HEK293 (cell line): Measurements from ENCODE around the gene CBFB.

Experiments
- CTCF ChIA-PET: fragments of 350-600 bp; formaldehyde crosslinking; extraction: SDS; loops from one replicate; lab custom pipeline; 2021; ENCODE audit warnings: antibody characterized with exemption; lab: Yijun Ruan, JAX
- POLR2A ChIA-PET: fragments of 300-600 bp; formaldehyde crosslinking; extraction: SDS; loops from one replicate; lab custom pipeline; 2020; ENCODE audit warnings: antibody characterized with exemption, inconsistent platforms; lab: Yijun Ruan, JAX
- H3K27ac ChIP-seq: fragments of 200-500 bp; sonication (Bioruptor generic); 2 replicates; pipeline ENCODE4 v1.5.1; 2014; ENCODE audit warnings: low read depth, low read length, control low read depth, inconsistent platforms; ENCODE audit errors: extremely low read depth
- H3K36me3 ChIP-seq, 2 experiments: fragments of 200-500 bp in 1 of 2; sonication (Bioruptor generic) in 1 of 2; 1 replicate in 1 of 2; 2 replicates in 1 of 2; pipeline ENCODE4 v1.5.1; 2014 to 2017; ENCODE audit warnings: inconsistent platforms in 2 of 2, low read length in 2 of 2; ENCODE audit not compliant: control insufficient read depth in 2 of 2, insufficient read depth in 1 of 2
- H3K4me1 ChIP-seq: fragments of 200-500 bp; sonication (Bioruptor generic); 2 replicates; pipeline ENCODE4 v1.5.1; 2014; ENCODE audit warnings: mild to moderate bottlenecking, low read length, inconsistent platforms; ENCODE audit not compliant: control insufficient read depth, insufficient read depth
- H3K4me3 ChIP-seq: 2 replicates; pipeline ENCODE4 v1.5.1; 2011; ENCODE audit warnings: low read depth, mild to moderate bottlenecking, control low read depth, low read length, moderate library complexity
- H3K9me3 ChIP-seq: fragments of 200-500 bp; sonication (Bioruptor generic); 2 replicates; pipeline ENCODE4 v1.5.1; 2014; ENCODE audit warnings: low read depth, low read length, inconsistent platforms; ENCODE audit not compliant: control insufficient read depth, insufficient read depth
- REPIN1 ChIP-seq: fragments of 450-650 bp; formaldehyde crosslinking; IDR thresholded peaks from 2 replicates; pipeline ENCODE4 v1.5.1; 2017; ENCODE audit warnings: missing biosample characterization, missing genetic modification characterization, low read depth
- SALL2 ChIP-seq: fragments of 450-650 bp; formaldehyde crosslinking; IDR thresholded peaks from 2 replicates; pipeline ENCODE4 v1.5.0; 2017; ENCODE audit warnings: missing biosample characterization, mild to moderate bottlenecking, missing genetic modification characterization, borderline replicate concordance
- ZNF138 ChIP-seq: fragments of 450-650 bp; formaldehyde crosslinking; IDR thresholded peaks from 2 replicates; pipeline ENCODE4 v1.5.1; 2016; ENCODE audit warnings: missing biosample characterization, missing genetic modification characterization, borderline replicate concordance
- ZNF184 ChIP-seq: fragments of 450-650 bp; IDR thresholded peaks from 2 replicates; pipeline ENCODE4 v1.5.1; 2018; ENCODE audit warnings: missing biosample characterization, mild to moderate bottlenecking, missing genetic modification characterization
- ZNF311 ChIP-seq: fragments of 450-650 bp; formaldehyde crosslinking; IDR thresholded peaks from 2 replicates; pipeline ENCODE4 v1.5.1; 2017; ENCODE audit warnings: missing biosample characterization, missing genetic modification characterization, borderline replicate concordance
- ZNF544 ChIP-seq: fragments of 450-650 bp; formaldehyde crosslinking; IDR thresholded peaks from 2 replicates; pipeline ENCODE4 v1.5.0; 2017; ENCODE audit warnings: missing biosample characterization, missing genetic modification characterization
- ZNF560 ChIP-seq: fragments of 450-650 bp; formaldehyde crosslinking; IDR thresholded peaks from 2 replicates; pipeline ENCODE4 v1.5.1; 2017; ENCODE audit warnings: missing biosample characterization, missing genetic modification characterization, borderline replicate concordance
- ZNF626 ChIP-seq: fragments of 450-650 bp; sonication (Bioruptor Pico); formaldehyde crosslinking; IDR thresholded peaks from 2 replicates; pipeline ENCODE4 v1.5.1; 2018; ENCODE audit warnings: missing biosample characterization, missing genetic modification characterization, inconsistent platforms
- ZNF629 ChIP-seq: fragments of 450-650 bp; formaldehyde crosslinking; IDR thresholded peaks from 2 replicates; pipeline ENCODE4 v1.5.1; 2017; ENCODE audit warnings: missing biosample characterization, missing genetic modification characterization
- ZNF658 ChIP-seq: fragments of 450-650 bp; formaldehyde crosslinking; IDR thresholded peaks from 2 replicates; pipeline ENCODE4; 2016; ENCODE audit warnings: missing biosample characterization, missing genetic modification characterization
- ZNF701 ChIP-seq: fragments of 450-650 bp; formaldehyde crosslinking; IDR thresholded peaks from 2 replicates; pipeline ENCODE4 v1.5.1; 2016; ENCODE audit warnings: missing biosample characterization, missing genetic modification characterization
- TF ChIP-seq, protein P1 (sequence below): fragments of 450-650 bp; formaldehyde crosslinking; IDR thresholded peaks from 2 replicates; pipeline ENCODE4 v1.5.1; 2016; ENCODE audit warnings: missing biosample characterization, missing genetic modification characterization
- TF ChIP-seq, protein P2 (sequence below): IDR thresholded peaks from 2 replicates; pipeline ENCODE4 v1.6.1; 2011; ENCODE audit warnings: mild to moderate bottlenecking, low read depth, low read length, borderline replicate concordance
- TF ChIP-seq, protein P3 (sequence below): fragments of 450-650 bp; formaldehyde crosslinking; IDR thresholded peaks from 2 replicates; pipeline ENCODE4 v1.5.1; 2016; ENCODE audit warnings: missing biosample characterization, missing genetic modification characterization

Gene CBFB

DNA sequence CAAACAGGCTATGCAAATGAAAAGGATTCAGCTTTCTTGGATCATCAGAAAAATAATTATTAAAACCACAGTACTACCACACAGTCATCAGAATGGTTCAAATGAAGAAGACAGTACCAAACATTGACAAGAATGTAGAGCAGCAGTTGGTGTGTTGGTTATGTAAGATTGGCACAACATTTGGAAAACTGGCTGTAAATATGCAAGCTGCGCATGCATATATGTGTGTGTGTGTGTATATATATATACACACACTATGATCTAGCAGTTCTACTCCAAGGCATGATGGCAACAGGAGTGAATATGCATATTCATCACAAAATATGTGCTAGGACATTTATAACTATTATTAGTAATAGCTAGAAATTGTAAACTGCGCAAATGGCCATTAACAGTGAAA is 46.4 kb downstream of the CBFB start (continued):
- no peak for TF ChIP-seq ZNF629 (tag by site-specific recombination)

DNA sequence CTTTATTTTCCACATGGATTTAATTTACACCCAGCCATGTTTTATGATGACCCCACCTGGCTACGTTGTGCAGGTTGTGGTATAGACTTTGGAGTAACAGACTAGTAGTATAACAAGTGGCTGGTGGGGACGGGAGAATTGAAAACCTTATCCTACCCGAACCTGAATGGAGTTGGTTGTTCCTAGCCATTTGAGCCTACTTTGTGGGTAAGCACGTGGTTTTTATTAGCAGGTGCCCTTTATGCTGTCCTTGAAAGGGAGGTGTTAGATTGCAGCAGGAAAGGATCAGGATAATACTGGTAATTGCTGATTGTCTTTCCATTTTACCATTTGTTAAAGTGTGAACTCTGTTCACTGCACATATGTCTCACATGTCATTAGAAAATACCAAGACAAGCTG is 48.9 kb downstream of the CBFB start:
- Histone ChIP-seq H3K27ac (no peak overlapping the region), H3K4me1 (no peaks in the 10 kb centered on the region), H3K36me3 (peaks cover 16 to 33% of the 10 kb centered on the region in 2 experiments), H3K4me3 (no peak overlapping the region), H3K9me3 (no peaks in the 10 kb centered on the region)
- TF ChIP-seq, protein P1, sequence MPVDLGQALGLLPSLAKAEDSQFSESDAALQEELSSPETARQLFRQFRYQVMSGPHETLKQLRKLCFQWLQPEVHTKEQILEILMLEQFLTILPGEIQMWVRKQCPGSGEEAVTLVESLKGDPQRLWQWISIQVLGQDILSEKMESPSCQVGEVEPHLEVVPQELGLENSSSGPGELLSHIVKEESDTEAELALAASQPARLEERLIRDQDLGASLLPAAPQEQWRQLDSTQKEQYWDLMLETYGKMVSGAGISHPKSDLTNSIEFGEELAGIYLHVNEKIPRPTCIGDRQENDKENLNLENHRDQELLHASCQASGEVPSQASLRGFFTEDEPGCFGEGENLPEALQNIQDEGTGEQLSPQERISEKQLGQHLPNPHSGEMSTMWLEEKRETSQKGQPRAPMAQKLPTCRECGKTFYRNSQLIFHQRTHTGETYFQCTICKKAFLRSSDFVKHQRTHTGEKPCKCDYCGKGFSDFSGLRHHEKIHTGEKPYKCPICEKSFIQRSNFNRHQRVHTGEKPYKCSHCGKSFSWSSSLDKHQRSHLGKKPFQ (tag by site-specific recombination), result no peak
- no peak for TF ChIP-seq ZNF626
- TF ChIP-seq ZNF560 (tag by site-specific recombination), result no peak
- TF ChIP-seq ZNF701 (tag by site-specific recombination), result no peak
- ChIA-PET CTCF (no interaction called here), POLR2A (no interaction called here)

DNA sequence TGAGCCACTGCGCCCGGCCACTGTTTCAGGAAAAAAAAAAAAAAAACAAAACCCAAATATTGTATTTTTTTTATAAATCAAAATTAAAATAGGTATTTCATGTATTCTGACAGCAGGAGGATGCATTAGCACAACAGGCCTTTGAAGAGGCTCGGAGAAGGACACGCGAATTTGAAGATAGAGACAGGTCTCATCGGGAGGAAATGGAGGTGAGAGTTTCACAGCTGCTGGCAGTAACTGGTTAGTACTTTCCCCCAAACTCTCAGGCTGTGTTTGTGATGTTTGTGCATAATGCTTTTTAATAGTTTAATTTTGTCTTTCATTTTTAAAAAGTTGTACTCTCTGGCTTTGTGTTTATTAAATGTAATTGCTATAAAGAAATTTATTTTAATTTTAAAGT is 53.2 kb downstream of the CBFB start:
- POLR2A ChIA-PET, result interaction anchor here (0.6 to 0.7 kb wide), 2 partner anchors 144 to 357 kb away, joined by 3 to 5 read pairs; no protein-coding TSS in a partner anchor

DNA sequence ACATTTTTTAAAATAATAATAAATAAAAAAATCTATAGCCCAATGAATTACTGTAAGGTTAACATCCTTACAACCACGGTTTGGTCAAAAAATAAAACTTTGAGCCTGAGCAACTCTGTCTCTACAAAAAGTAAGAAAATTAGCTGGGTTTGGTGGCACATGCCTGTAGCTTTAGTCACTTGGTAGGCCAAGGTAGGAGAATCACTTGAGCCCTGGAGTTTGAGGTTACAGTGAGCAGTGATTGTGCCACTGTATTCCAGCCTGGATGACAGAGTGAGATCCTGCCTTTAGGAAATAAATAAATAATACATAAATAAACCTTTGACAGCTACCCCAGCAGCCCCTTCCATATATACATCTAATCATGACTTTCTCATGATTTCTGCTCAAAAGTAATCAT is 53.9 kb downstream of the CBFB start:
- ChIA-PET CTCF (interaction anchor here (0.9 to 2.4 kb wide), 2 partner anchors 18 to 65 kb away, joined by 3 to 9 read pairs; no protein-coding TSS in a partner anchor), POLR2A (interaction anchor here (0.6 kb wide), 1 partner anchor 8 kb away, joined by 4 read pairs; no protein-coding TSS in a partner anchor)

More for the DNA sequence above, 53.2 kb downstream of the CBFB start:
- TF ChIP-seq SALL2, result no peak
- TF ChIP-seq ZNF311 (tag by site-specific recombination), result no peak
- no peak for TF ChIP-seq ZNF138 (tag by site-specific recombination)
- TF ChIP-seq, protein P2, sequence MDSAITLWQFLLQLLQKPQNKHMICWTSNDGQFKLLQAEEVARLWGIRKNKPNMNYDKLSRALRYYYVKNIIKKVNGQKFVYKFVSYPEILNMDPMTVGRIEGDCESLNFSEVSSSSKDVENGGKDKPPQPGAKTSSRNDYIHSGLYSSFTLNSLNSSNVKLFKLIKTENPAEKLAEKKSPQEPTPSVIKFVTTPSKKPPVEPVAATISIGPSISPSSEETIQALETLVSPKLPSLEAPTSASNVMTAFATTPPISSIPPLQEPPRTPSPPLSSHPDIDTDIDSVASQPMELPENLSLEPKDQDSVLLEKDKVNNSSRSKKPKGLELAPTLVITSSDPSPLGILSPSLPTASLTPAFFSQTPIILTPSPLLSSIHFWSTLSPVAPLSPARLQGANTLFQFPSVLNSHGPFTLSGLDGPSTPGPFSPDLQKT, result no peak
- TF ChIP-seq ZNF544, result no peak
- TF ChIP-seq ZNF658 (tag by site-specific recombination), result no peak
- CTCF ChIA-PET, result interaction anchor here (0.9 to 2.4 kb wide), 2 partner anchors 19 to 64 kb away, joined by 3 to 9 read pairs; no protein-coding TSS in a partner anchor
- Histone ChIP-seq H3K4me3 (no peak overlapping the region), H3K36me3 (peaks cover 10 to 17% of the 10 kb centered on the region in 2 experiments), H3K9me3 (no peaks in the 10 kb centered on the region), H3K27ac (no peak overlapping the region), H3K4me1 (no peaks in the 10 kb centered on the region)

More for the DNA sequence above, 53.9 kb downstream of the CBFB start:
- Histone ChIP-seq H3K4me1 (no peaks in the 10 kb centered on the region), H3K36me3 (peaks cover 10 to 12% of the 10 kb centered on the region in 2 experiments), H3K9me3 (no peaks in the 10 kb centered on the region), H3K27ac (no peak overlapping the region), H3K4me3 (no peak overlapping the region)
- TF ChIP-seq REPIN1 (tag by site-specific recombination) (no peak), ZNF184 (tag by site-specific recombination) (no peak)
- TF ChIP-seq, protein P3, sequence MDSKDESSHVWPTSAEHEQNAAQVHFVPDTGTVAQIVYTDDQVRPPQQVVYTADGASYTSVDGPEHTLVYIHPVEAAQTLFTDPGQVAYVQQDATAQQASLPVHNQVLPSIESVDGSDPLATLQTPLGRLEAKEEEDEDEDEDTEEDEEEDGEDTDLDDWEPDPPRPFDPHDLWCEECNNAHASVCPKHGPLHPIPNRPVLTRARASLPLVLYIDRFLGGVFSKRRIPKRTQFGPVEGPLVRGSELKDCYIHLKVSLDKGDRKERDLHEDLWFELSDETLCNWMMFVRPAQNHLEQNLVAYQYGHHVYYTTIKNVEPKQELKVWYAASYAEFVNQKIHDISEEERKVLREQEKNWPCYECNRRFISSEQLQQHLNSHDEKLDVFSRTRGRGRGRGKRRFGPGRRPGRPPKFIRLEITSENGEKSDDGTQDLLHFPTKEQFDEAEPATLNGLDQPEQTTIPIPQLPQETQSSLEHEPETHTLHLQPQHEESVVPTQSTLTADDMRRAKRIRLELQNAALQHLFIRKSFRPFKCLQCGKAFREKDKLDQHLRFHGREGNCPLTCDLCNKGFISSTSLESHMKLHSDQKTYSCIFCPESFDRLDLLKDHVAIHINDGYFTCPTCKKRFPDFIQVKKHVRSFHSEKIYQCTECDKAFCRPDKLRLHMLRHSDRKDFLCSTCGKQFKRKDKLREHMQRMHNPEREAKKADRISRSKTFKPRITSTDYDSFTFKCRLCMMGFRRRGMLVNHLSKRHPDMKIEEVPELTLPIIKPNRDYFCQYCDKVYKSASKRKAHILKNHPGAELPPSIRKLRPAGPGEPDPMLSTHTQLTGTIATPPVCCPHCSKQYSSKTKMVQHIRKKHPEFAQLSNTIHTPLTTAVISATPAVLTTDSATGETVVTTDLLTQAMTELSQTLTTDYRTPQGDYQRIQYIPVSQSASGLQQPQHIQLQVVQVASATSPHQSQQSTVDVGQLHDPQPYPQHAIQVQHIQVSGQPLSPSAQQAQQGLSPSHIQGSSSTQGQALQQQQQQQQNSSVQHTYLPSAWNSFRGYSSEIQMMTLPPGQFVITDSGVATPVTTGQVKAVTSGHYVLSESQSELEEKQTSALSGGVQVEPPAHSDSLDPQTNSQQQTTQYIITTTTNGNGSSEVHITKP (tag by site-specific recombination), result no peak
